ENCODE data around the gene MCEMP1. TPM values are rescaled to one million over a fixed set of nuclear protein-coding genes. Genes with fewer than 3 reads are reported as not detected.

MCEMP1 gene
- total RNA-seq, 1 experiment from 2014 or later, result not detected

- H3K4me3 ChIP-seq (ENCODE audit: low read depth in 2 of 2, low read length in 2 of 2), result peak overlapping the region; percentile 25 to 58
- ATAC-seq, result peak; percentile 70
- POLR2A ChIA-PET, result no interaction called here
- no peaks in the 10 kb centered on the region for H3K27me3 ChIP-seq (ENCODE audit: control insufficient read depth, insufficient read depth, low read length)
- H3K9me3 ChIP-seq (ENCODE audit: control insufficient read depth, insufficient read depth, low read depth, low read length), result no peaks in the 10 kb centered on the region
- H3K27ac ChIP-seq (ENCODE audit: low read length), result peak overlapping the region; percentile 39; the same call in 1 of the 2 replicates
- DNase-seq (ENCODE audit: low read depth, low spot score), result peak; percentile 70
- H3K36me3 ChIP-seq (ENCODE audit: control insufficient read depth, insufficient read depth, low read length), result no peaks in the 10 kb centered on the region
- TF ChIP-seq, protein P1, sequence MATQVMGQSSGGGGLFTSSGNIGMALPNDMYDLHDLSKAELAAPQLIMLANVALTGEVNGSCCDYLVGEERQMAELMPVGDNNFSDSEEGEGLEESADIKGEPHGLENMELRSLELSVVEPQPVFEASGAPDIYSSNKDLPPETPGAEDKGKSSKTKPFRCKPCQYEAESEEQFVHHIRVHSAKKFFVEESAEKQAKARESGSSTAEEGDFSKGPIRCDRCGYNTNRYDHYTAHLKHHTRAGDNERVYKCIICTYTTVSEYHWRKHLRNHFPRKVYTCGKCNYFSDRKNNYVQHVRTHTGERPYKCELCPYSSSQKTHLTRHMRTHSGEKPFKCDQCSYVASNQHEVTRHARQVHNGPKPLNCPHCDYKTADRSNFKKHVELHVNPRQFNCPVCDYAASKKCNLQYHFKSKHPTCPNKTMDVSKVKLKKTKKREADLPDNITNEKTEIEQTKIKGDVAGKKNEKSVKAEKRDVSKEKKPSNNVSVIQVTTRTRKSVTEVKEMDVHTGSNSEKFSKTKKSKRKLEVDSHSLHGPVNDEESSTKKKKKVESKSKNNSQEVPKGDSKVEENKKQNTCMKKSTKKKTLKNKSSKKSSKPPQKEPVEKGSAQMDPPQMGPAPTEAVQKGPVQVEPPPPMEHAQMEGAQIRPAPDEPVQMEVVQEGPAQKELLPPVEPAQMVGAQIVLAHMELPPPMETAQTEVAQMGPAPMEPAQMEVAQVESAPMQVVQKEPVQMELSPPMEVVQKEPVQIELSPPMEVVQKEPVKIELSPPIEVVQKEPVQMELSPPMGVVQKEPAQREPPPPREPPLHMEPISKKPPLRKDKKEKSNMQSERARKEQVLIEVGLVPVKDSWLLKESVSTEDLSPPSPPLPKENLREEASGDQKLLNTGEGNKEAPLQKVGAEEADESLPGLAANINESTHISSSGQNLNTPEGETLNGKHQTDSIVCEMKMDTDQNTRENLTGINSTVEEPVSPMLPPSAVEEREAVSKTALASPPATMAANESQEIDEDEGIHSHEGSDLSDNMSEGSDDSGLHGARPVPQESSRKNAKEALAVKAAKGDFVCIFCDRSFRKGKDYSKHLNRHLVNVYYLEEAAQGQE (IDR thresholded peaks at IDR 0.05; ENCODE audit: insufficient read depth in 1 of 2, low read depth in 2 of 2, low read length in 1 of 2), result no peak
- TF ChIP-seq TCF7L2 (IDR thresholded peaks at IDR 0.05; ENCODE audit: low read depth, low read length) (peak; percentile 100), SIN3A (IDR thresholded peaks at IDR 0.05; ENCODE audit: borderline replicate concordance, insufficient read depth, low read depth, low read length) (no peak), CTCF (IDR thresholded peaks at IDR 0.05) (peak; percentile 94)
- in situ Hi-C loops (cut with HindIII; ENCODE audit: low pct_unique_long_range_greater_than_20kb, low sequenced_read_pairs) (no loop called here), intact Hi-C loops (cut with micrococcal nuclease; ENCODE audit: unreplicated experiment) (no loop called here)
- BruUV-seq (replicated peaks), result no TSS peak
- no peaks in the 10 kb centered on the region for H3K4me1 ChIP-seq (ENCODE audit: control insufficient read depth, insufficient read depth, low read length)
- CTCF ChIA-PET, result interaction anchor here (0.6 to 0.7 kb wide), 2 partner anchors 39 to 428 kb away, joined by 3 to 12 read pairs; no protein-coding TSS in a partner anchor
Observed at GRCh38 chr19:7652061-7652641, 24.7 kb upstream of the MCEMP1 start.

DNA sequence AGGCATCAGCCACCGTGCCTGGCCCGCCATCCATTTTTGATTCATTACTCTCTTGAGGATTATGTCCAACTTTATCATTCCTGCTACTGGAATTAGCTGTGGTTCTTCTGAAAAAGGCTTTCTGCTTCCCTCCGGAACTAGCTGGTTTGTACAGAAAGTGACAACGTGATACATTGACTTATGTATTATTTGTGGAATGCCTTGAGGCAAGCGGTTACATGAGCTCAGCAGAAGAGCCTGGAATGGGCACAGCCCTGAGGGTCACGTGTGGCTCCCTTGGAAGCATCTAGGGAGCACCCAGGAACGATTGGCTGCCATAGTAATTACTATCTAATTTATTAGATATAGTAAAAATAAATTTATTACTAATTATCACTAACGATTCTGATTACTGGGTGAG is 22.5 kb upstream of the MCEMP1 start:
- no peak for DNase-seq (ENCODE audit: low read depth, low spot score)
- in situ Hi-C loops (cut with HindIII; ENCODE audit: low pct_unique_long_range_greater_than_20kb, low sequenced_read_pairs) (no loop called here), intact Hi-C loops (cut with micrococcal nuclease; ENCODE audit: unreplicated experiment) (no loop called here)
- Histone ChIP-seq H3K36me3 (ENCODE audit: control insufficient read depth, insufficient read depth, low read length) (no peaks in the 10 kb centered on the region), H3K27me3 (ENCODE audit: control insufficient read depth, insufficient read depth, low read length) (no peaks in the 10 kb centered on the region), H3K4me3 (ENCODE audit: low read depth in 2 of 2, low read length in 2 of 2) (no peak overlapping the region), H3K4me1 (ENCODE audit: control insufficient read depth, insufficient read depth, low read length) (no peaks in the 10 kb centered on the region), H3K9me3 (ENCODE audit: control insufficient read depth, insufficient read depth, low read depth, low read length) (no peaks in the 10 kb centered on the region), H3K27ac (ENCODE audit: low read length) (no peak overlapping the region)
- ChIA-PET CTCF (no interaction called here), POLR2A (no interaction called here)
- ATAC-seq, result no peak
- TF ChIP-seq, protein P1 (IDR thresholded peaks at IDR 0.05; ENCODE audit: insufficient read depth in 1 of 2, low read depth in 2 of 2, low read length in 1 of 2), result no peak
- TF ChIP-seq CTCF (IDR thresholded peaks at IDR 0.05) (no peak), SIN3A (IDR thresholded peaks at IDR 0.05; ENCODE audit: borderline replicate concordance, insufficient read depth, low read depth, low read length) (no peak), TCF7L2 (IDR thresholded peaks at IDR 0.05; ENCODE audit: low read depth, low read length) (no peak), POLR2AphosphoS5 (IDR thresholded peaks at IDR 0.05; ENCODE audit: low read depth, low read length) (no peak)
- no TSS peak for BruUV-seq (replicated peaks)
